GM19351 (cell line): ENCODE data around the gene ZNF394.

Experiments
- ATAC-seq: cut with Tn5 transposase; IDR thresholded peaks from one replicate; pipeline ENCODE4 v1.9.1; 2021; ENCODE audit warnings: mild to moderate bottlenecking, moderate library complexity; ENCODE audit not compliant: unreplicated experiment

The ZNF394 gene

GRCh38 chr7:99497766-99498545 is 2.1 kb downstream of the ZNF394 start:
- no peak for ATAC-seq

DNA sequence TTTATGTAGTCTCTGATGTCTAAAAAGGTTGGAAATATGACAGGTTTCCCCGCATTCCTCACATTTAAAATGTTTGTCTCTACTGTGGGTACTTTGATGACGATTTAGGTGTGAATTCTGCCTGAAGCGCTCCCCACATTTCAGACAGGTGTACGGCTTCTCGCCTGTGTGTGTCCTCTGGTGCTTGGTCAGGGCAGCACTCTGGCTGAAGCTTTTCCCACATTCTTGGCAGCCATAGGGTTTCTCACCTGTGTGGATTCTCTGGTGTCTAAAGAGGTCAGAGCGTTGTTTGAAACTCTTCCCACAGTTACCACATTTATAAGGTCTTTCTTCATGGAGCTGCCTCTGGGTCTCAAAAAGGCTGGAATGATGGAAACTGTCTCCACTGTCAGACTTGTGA is 6.3 kb downstream of the ZNF394 start:
- ATAC-seq, result no peak

DNA sequence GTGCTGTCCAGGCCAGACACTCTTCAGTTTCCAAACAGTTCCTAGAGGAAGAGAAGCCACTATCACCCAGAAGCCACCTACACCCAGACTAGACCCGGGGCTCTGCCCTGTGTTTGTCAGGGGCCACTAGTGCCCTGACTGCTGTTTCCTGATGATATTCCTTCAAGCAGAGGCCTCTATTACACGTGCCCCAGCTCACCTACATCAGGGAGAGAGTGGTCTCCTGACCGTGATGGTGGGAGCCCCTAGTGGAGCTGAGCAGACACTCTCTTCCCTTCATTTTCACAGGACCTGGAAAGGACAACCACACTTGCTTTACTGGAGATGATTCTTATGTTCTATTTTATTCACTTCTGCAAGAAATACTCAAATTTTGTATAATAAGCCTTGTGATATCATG is 9.2 kb downstream of the ZNF394 start:
- no peak for ATAC-seq

- ATAC-seq, result no peak
Observed at GRCh38 chr7:99489235-99489634, 10.8 kb downstream of the ZNF394 start.

- no peak for ATAC-seq
Observed at GRCh38 chr7:99485094-99485493, 15.0 kb downstream of the ZNF394 start.

- ATAC-seq, result no peak
Observed at GRCh38 chr7:99478464-99479440, 21.3 kb downstream of the ZNF394 start.

DNA sequence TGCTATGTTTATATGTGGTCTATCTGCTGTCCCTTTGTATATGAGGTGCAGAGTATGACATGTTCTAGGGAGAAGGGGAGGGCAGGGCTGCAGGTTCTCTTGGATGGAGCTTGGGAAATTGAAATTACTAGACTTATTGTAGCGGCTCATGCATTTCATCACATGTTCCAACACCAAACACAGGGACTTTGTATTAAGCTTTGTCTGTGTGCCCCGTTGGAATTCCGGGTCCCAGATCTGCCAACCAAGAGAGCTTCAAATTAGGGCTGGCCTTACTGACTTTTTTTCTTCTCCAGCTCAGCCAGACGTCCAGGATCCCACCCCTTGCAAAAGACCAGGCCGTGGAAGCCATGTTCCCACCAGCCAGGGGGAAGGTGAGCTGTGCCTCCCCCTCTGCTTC is 24.0 kb downstream of the ZNF394 start:
- ATAC-seq, result no peak

DNA sequence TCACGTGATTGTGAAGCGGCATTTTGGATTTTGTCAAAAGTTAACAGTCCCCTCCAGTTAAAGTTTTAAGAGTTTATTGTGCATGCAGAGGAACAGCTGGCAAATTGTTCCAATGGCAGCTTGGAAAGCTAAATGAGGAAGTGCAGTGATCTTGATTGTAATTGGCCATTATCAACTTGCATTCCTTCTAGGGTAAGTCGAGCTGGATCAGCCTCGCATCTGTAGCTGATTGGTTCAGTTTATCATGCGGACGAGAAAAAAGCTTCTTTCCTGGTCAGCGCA is 26.8 kb downstream of the ZNF394 start:
- ATAC-seq, result no peak

- ATAC-seq, result peak; percentile 97
Observed at GRCh38 chr7:99472561-99473314, 27.3 kb downstream of the ZNF394 start, which contains the start of gene ZNF789. ZNF789 (plus strand) TSS chr7:99472890; CDS start chr7:99476457, 3,567 bp downstream.

DNA sequence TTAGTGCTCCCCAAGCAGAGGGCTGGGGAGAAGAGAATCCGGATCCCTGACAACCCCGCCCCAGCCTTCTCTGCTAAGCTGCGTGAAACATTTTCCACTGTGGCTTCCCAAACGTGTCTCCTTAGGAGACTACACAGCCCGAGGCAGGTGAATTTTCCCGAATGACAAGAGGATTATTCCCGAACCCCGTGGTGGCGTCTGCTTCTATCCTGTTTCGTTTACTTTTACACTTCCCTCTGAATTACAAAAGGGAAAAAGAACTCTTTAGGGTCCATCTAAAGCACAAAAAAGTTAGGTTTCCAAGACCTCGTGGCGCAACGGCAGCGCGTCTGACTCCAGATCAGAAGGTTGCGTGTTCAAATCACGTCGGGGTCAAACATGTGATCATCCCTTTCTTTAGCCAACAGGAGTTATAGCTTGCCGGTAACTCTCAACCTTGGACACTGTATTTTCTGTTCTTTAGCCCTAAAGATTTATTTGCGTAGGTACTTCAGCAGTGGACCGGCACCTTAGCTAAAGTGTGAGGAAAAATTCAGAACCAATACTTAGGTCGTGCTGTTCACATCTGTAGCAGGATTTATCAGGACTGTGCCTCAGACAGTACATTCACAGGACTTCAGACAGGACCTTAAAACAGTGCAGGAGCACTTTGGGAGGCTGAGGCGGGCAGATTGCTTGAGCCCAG is 30.6 kb downstream of the ZNF394 start:
- ATAC-seq, result no peak

DNA sequence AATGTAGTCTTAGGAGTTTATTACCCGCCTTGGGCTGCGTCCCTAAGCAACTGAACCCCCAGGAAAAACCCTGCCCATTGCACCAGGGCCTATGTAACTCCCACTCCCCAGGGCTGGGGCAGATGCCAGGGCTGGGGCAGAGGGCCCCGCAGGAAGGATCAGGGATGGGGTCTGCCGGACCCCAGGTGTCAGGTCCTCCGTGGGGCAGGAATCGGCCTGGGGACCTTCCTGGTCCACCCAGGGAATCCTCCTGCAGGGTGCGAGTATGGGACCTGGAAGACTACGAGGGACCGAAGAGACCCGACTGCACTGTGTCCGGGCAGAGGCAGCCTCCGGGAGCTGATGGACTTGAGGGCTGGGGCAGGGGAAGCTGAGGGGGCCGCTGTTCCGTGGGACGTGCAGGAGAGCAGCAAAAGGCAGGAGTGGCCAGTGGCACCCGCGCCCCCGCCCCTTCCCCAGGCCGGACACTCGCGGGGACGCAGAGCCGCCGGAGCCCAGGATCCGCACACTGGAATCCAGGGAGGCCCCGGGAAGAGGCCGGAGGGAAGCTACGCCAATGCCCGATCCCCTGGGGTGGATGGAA is 31.7 kb downstream of the ZNF394 start:
- no peak for ATAC-seq

GRCh38 chr7:99465421-99465768 is 34.7 kb downstream of the ZNF394 start:
- ATAC-seq, result no peak

GRCh38 chr7:99461221-99461620 is 38.9 kb downstream of the ZNF394 start:
- ATAC-seq, result no peak

- no peak for ATAC-seq
Observed at GRCh38 chr7:99460651-99461050, 39.4 kb downstream of the ZNF394 start.

DNA sequence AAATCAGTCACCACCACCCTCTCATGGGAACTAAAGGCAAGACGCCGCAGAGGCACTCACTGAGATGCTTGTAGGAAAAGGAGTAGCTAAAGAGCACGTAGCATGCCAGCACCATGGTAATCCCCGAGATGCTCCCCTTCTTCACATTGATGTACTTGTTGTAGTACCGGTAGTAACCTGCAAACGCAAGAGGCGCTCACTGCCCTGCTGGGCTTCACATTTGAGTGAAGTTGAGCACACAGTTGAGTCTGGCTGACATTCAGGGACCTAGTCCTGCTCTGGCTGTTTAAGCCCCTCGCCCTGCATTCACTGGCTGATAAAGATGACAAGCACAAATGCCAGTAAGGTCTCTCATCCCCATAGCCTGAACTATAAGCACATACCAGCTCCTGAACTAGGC is 41.0 kb downstream of the ZNF394 start:
- no peak for ATAC-seq

- ATAC-seq, result no peak
Observed at GRCh38 chr7:99457650-99458493, 42.2 kb downstream of the ZNF394 start.

GRCh38 chr7:99457050-99457649 is 42.9 kb downstream of the ZNF394 start:
- ATAC-seq, result no peak

- no peak for ATAC-seq
Observed at GRCh38 chr7:99456288-99456687, 43.8 kb downstream of the ZNF394 start.

DNA sequence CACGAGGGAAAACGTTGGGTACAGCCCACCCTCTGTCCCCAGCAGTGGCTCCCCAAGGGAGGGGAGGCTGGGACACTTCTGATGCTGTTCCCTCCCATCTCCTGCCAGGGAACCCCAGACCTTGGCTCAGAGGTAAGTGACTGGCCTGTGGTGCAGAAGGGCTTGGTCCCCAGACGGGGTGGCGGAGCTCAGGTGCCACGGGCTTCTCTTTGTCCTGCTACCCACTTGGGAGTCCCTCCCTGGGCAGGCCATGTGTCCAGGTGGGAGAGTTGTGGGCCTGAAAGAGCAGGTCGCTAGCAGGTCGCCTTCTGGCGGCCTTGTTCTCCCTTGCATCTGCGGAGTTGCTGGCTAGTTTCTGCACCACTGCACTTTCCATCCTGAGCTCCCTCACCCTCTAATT is 44.2 kb downstream of the ZNF394 start:
- no peak for ATAC-seq
